Stimulated activated naive CD8-positive, alpha-beta T cell treated with anti-CD3 and anti-CD28 coated beads, Interleukin-15, Interleukin-2, amounts not matched to agents 100 ng/mL and 50 ng/mL, for 24 hours (primary cell): ENCODE data around the gene BAK1.
A peak's percentile ranks its signal among the peaks of the same experiment; 100 is the strongest.

Experiments used
- H3K27ac Mint-ChIP-seq: one replicate; pipeline ENCODE4 v1.8.0; 2021; ENCODE audit warnings: mild to moderate bottlenecking, mixed read lengths
- H3K27me3 Mint-ChIP-seq: one replicate; pipeline ENCODE4 v1.8.0; 2021; ENCODE audit warnings: mixed read lengths
- H3K36me3 Mint-ChIP-seq: one replicate; pipeline ENCODE4 v1.8.0; 2021; ENCODE audit warnings: low read depth, mixed read lengths
- H3K4me1 Mint-ChIP-seq: one replicate; pipeline ENCODE4 v1.8.0; 2021; ENCODE audit warnings: low read depth, mixed read lengths
- H3K4me3 Mint-ChIP-seq: one replicate; pipeline ENCODE4 v1.8.0; 2021; ENCODE audit warnings: mild to moderate bottlenecking, mixed read lengths
- H3K9me3 Mint-ChIP-seq: one replicate; pipeline ENCODE4 v1.8.0; 2021; ENCODE audit warnings: mixed read lengths

BAK1 gene

DNA sequence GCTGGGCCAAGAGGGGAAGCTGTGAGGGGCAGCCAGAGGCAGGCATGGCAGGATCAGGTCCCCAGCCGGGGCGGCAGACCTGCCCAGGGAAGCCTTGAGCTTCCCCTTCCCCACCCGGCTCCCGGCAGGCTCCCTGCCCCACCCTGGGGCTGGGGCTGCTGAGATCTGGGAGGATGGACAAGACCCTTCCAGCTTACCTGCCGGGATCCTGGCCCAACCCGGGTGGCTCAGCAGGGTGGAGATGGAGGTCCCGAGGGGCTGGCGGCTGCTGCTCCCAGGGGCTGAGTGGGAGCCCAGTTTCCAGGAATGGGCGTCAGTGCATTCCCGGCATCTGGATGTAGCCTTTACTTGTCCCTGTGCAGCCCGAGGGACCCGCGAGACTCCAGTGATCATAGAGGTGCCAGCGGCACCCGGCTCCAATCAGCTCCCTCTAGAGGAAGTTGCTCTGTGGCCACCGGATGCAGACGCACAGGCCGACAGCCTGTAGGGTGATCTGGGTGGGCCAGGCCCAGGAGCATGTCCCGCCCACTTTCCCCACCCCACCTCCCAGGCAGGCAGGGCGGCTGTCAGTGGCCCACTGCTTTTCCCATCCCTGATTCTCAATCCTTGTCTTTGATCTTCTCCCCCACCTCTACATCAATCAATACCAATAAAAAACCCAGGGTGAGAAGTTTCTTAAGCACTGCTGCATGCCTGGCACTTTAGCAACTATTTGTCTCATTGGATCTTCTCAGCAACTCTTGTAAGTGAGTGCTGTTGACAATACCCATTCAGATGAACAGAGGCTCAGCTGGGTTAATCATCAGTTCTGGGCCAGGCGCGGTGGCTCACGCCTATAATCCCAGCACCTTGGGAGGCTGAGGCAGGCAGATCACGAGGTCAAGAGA is at the start of gene BAK1:
Gene BAK1 (minus strand): TSS at position 449 of the 887 bp plus-strand sequence. CDS start 2,672 bp downstream, outside the sequence.
- Mint-ChIP-seq H3K36me3 (peaks cover 25% of the 10 kb centered on the region), H3K9me3 (no peaks in the 10 kb centered on the region), H3K27me3 (no peaks in the 10 kb centered on the region), H3K4me3 (peak within 1 kb of the TSS; percentile 87), H3K27ac (peak within 1 kb of the TSS; percentile 91), H3K4me1 (peaks cover 29% of the 10 kb centered on the region)

DNA sequence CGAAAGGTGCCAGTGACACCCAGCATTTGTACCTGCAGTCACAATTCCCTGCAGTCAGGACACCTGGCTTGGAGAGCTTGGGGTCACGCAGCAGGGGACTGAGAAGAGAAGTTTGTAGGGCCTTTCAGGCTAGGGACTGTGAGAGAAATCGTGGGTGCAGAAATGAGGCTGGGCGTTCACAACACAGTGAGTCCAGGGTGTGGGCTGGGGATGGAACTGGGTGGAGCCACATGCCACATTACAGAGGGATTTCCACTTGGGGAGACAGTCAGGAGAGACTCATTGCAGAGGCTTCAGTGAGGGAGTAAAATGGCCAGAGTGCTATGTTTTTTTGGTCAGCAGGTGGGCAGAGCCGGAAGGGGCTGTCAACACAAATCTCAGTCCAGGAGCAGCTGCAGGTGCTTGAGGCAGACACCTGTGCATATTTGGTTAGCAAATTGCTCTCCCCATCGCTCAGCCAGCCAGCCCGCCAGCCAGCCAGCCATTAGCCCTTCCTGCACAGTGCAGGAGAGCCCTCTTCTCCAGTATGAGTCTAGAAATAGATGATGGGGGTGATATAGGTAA is 48.4 kb upstream of the BAK1 start:
- peaks cover 37% of the 10 kb centered on the region for H3K4me1 Mint-ChIP-seq
- peaks cover 21% of the 10 kb centered on the region for H3K36me3 Mint-ChIP-seq
- H3K9me3 Mint-ChIP-seq, result no peaks in the 10 kb centered on the region
- H3K4me3 Mint-ChIP-seq, result no peak overlapping the region
- H3K27me3 Mint-ChIP-seq, result no peaks in the 10 kb centered on the region
- H3K27ac Mint-ChIP-seq, result no peak overlapping the region

DNA sequence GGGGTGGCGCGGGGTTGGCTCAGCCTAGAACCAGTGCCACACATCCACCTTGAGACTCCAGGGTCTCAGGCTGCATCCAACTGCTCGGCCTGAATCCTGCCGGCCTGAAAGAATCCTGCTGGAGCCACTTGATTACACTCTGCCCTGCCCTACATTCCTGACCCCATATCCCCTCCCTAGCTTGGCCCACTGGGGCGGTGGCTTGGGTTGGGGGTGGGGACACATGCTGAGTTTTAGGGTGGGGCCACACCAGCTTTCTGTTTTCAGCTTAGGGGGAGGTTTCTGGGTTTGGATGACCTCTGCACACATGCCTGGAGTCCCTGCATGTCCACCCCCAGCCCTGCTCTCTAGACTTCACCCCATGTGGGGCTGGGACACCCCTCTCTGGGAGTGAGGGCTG is 47.8 kb upstream of the BAK1 start:
- Mint-ChIP-seq H3K27me3 (no peaks in the 10 kb centered on the region), H3K4me1 (peaks cover 39% of the 10 kb centered on the region), H3K36me3 (peaks cover 24% of the 10 kb centered on the region), H3K4me3 (no peak overlapping the region), H3K9me3 (no peaks in the 10 kb centered on the region), H3K27ac (no peak overlapping the region)

DNA sequence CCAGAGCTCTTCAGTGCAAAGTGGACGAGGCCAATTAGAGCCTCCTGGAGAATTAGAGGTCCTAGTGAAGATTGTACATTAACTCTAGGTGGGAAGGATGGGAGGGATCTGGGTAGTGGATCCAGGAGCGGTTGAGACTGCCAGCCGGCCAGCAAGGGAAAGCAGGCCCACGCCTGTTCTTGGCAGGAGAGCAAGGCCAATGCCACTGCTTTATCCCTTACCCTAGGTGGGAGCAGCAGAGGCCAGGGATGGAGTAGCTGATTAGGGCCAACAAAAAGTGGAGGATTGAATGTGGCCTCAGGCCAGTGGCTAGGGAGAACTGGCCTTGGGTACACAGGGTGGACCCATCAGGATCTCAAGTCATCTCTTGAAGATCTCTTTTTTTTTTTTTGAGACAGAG is 44.8 kb upstream of the BAK1 start:
- H3K4me1 Mint-ChIP-seq, result peaks cover 46% of the 10 kb centered on the region
- no peak overlapping the region for H3K4me3 Mint-ChIP-seq
- H3K36me3 Mint-ChIP-seq, result peaks cover 10% of the 10 kb centered on the region
- H3K27ac Mint-ChIP-seq, result peak overlapping the region; percentile 1
- H3K9me3 Mint-ChIP-seq, result no peaks in the 10 kb centered on the region
- H3K27me3 Mint-ChIP-seq, result no peaks in the 10 kb centered on the region

DNA sequence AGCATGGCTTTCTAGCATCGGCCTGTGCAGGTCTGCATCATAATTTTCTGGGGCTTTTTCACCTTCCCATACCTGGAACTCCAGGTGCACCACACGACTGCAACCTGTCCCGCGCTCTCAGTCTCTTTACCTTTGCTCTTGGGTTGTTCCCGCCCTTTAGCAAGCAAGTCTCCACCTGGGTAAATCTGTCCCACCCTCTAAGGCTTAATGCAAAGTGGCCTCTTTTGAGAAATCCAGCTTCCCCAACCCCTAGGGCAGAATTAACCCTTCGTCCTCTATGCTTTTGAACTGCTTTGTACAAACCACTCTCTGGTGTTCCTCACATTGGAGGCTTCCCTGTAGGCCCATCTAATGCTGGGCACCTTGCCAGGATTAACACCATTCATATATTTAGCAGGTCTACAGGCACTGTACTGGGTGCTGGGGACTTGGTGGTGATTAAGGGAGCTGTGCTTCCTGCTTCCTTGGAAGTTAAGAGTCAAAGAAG is 43.9 kb upstream of the BAK1 start:
- H3K4me1 Mint-ChIP-seq, result peaks cover 54% of the 10 kb centered on the region
- peak overlapping the region; percentile 87 for H3K4me3 Mint-ChIP-seq
- H3K36me3 Mint-ChIP-seq, result peaks cover 10% of the 10 kb centered on the region

DNA sequence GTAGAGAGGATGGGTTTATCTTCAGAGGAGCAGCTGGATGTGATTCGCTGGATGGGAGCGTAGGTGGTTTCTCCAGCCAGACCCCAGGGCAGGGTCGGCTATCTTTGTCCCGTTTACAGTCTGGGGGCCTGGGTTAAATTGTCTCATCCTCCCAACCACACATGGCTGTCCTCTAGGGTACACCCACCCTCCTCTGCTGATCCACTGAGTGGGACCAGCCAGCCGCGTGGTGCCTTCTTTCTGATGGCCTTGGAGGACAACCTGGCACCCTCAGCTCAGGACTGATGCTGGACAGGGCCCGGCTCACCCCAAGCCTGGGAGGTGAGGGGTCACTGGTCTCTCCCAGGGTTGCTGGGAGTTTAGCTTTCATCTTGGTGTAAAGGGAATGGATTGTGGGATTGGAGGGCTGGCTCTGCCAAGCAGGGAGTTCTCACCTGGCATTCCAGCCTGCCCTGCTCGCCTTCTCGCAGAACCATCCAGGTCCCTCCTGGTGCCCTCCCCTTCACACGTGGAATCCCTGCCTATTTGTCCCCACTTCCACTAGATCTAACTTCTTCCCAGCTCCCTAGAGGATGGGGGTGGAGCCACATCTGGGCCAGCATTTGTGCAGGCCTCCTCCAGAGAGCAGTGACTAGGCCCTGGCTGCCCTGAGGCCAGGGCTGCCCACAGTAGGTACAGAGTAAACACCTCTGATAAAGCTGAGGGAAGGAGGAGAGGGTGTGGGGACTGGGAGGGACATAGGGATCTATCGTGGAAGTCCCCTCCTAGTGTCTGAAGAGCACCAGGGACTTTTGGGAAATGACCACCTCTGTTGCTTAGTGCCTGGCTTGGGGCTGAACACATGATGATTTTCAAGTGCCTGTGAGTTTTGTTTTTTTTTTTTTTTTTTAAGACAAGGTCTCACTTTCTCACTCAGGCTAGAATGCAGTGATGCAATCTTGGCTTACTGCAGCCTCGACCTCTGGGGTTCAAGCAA is 42.7 kb upstream of the BAK1 start:
- Mint-ChIP-seq H3K4me1 (peaks cover 54% of the 10 kb centered on the region), H3K27me3 (no peaks in the 10 kb centered on the region), H3K4me3 (peak overlapping the region; percentile 87), H3K36me3 (peaks cover 10% of the 10 kb centered on the region), H3K27ac (peak overlapping the region; percentile 77), H3K9me3 (no peaks in the 10 kb centered on the region)

More for the DNA sequence above, 43.9 kb upstream of the BAK1 start:
- H3K9me3 Mint-ChIP-seq, result no peaks in the 10 kb centered on the region
- H3K27me3 Mint-ChIP-seq, result no peaks in the 10 kb centered on the region
- H3K27ac Mint-ChIP-seq, result no peak overlapping the region

DNA sequence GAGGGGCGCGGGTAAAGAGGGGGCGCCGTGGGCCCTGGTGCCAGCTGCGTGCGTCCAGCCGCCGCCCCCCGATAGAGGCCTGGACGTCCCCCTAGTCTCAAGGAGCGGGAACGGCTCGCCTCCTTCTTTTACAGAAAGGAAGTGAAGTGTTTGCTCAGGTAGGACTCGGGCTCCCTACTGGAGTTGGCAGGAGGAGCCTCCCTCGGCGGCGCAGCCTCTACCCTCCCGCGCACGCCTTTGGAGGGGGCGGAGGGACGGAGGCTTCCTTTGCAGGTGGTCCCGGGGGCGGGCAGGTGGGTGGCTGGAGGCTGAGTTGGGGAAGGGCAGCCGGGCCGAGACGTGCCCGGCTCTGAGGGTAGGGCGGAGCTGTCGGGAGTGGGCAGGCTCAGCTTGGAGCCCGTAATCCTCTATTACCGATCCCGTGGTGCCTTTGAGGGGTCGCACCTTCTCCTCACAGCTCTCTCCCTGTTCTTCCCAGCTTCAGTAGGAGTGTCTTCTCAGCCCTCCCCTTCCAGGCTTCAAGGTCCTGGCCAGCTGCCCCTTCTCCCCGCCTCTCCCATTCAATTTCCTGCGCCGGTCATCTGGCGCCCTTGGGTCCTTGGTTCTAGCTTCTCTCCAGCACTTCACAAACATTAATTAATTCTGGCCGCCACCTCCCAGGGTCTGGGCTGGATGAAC is 41.8 kb upstream of the BAK1 start:
- Mint-ChIP-seq H3K27me3 (no peaks in the 10 kb centered on the region), H3K36me3 (peaks cover 10% of the 10 kb centered on the region), H3K4me3 (peak overlapping the region; percentile 87), H3K27ac (peak overlapping the region; percentile 77), H3K9me3 (no peaks in the 10 kb centered on the region), H3K4me1 (peaks cover 51% of the 10 kb centered on the region)

DNA sequence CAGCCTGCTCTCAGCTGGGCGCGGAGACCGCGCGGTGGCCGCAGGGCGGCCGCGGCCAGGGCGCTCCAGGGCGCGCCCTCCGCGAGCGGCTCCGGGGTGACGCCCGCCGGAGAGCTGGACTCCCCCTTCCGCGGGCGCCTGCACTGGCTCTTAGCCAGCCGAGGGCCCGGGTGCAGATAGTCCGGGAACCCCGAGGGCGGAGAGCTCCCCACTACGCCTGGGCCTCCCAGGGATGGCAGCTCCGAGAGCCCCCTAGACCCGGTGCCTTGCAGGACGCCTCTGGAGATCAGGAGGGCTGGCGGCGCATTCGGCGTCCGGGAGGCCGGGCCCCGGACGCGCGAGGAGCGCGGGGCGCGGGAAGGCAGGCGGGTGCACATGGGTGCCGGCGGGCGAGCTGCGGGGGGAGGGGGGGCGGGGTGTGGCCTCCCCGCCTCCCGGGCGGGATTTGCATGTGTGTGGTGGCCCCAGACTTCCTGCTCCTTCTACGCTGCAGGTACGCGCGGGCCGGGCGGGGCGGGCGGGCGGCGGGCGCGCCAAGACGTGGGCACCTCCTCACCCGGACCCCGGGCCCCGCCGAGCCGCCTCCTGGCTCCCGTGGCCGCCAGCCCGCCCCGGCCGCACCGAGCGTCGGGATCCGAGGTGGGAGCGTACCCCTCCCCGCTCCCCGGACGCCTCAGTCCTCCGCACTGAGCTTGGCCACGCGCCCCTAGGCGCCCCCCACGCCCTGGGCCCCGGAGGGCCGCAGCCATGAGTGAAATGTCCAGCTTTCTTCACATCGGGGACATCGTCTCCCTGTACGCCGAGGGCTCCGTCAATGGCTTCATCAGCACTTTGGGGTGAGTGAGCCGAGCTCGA is 41.0 kb upstream of the BAK1 start, which contains the start of gene ITPR3:
Gene ITPR3 (plus strand): TSS at position 467 of the 855 bp plus-strand sequence. CDS start 281 bp downstream, at position 748.
- Mint-ChIP-seq H3K27me3 (no peaks in the 10 kb centered on the region), H3K9me3 (no peaks in the 10 kb centered on the region), H3K36me3 (peaks cover 10% of the 10 kb centered on the region), H3K27ac (peak within 1 kb of the TSS; percentile 85), H3K4me3 (peak within 1 kb of the TSS; percentile 88), H3K4me1 (peaks cover 49% of the 10 kb centered on the region)

DNA sequence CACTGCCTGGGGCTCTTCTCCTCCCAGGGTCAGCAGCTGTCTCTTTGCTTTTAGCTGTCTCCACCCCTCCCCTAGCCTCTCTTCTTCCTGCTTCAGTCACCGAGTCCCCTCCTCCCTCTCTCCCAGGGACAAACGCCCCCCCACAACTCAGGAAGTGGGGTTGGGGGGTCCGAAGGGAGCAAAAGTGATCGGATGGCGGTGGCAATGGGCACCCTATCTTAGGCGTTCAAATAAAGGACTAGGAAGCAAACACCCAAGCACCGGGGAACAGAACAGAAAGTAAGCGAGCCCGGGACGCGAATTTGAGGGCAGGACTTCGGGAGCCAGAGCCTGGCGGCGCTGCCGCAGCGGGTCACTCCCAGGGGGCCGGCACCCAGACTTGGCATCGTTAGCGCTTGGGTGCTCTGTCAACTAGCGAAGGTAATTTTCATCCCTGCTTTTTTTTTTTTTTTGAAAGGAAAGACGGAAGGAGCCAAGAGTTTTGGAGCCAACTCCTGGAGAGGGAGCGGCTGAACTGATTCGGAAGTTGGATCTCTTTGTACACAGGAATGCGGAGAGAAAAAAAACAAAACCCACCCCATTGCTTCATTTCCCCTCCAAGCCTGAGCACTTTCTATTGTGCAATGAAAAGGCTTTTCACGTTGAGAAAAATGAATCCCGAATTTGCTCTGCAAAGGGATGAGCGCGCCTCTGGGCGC is 40.2 kb upstream of the BAK1 start:
- Mint-ChIP-seq H3K4me3 (peak overlapping the region; percentile 88), H3K4me1 (peaks cover 49% of the 10 kb centered on the region), H3K9me3 (no peaks in the 10 kb centered on the region), H3K27ac (peak overlapping the region; percentile 85), H3K27me3 (no peaks in the 10 kb centered on the region), H3K36me3 (peaks cover 10% of the 10 kb centered on the region)

DNA sequence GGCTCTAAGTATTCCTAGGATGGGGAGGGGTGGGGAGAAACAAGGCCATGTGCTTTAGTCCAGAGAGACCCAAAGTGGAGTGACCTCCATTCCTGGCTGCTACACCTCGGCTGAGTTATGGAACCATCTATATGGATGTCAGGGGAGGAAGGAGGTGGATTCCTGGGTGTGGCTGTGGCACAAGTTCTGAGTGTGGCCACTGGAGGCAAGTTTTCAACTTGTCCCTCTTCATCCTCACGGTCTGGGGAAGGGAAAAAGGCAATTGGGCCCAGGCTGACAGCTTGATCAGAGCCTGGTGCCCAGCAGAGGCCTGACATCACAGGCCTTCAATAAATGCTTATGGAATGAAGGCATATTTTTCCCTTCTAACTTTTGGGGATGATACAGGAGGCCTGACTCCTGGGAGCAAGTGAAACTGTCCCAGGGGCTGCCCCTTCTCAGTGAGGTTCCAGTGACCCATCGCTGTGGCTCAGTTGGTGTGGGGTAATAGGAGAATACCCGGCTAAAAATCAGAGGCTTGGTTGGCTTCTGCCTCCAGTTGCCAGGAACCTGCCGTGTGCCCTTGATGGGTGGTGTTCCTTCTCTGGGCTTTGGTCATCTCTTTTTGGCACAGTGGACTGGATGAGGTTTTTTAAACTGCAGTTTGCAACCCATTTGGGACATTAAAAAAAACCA is 39.2 kb upstream of the BAK1 start:
- H3K27ac Mint-ChIP-seq, result peak overlapping the region; percentile 70
- no peaks in the 10 kb centered on the region for H3K9me3 Mint-ChIP-seq
- no peaks in the 10 kb centered on the region for H3K27me3 Mint-ChIP-seq
- H3K36me3 Mint-ChIP-seq, result peaks cover 10% of the 10 kb centered on the region
- peak overlapping the region; percentile 88 for H3K4me3 Mint-ChIP-seq
- H3K4me1 Mint-ChIP-seq, result peaks cover 43% of the 10 kb centered on the region

DNA sequence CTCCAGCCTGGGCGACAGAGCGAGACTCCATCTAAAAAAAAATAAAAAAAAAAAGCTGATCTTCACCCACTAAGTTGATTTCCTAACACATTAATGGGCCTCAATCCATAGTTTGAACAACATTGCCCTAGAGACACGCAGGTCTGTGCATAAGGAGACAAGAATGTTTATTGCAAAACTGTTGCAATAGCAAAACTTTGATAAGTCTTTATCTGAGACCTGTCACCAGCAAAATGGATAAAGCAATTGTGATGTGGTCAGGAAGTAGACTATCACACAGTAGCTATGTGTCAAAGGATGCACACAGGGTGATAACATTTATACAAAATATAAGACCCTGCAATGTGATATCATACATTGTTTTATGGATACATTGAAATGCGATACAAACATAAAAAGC is 36.8 kb upstream of the BAK1 start:
- Mint-ChIP-seq H3K27me3 (no peaks in the 10 kb centered on the region), H3K9me3 (no peaks in the 10 kb centered on the region), H3K36me3 (no peaks in the 10 kb centered on the region), H3K4me1 (peaks cover 20% of the 10 kb centered on the region), H3K27ac (no peak overlapping the region), H3K4me3 (no peak overlapping the region)

DNA sequence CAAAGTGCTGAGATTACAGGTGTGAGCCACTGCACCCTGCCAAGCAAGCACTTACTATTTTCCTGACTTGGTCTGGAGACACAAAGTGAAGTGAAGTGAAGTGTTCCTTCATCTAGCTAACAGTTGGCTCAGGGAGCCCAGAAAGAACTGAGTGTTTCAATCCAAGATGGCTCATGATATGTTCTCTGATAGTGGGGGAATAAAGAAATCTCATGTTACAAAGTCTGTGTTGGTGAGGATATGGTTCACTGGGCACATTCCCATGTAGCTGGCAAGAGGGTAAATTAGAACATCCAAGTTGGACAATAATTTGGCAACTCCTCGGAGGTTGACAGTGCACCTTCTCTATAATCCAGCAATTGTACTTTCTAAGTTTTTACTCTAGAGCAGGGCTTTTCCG is 36.0 kb upstream of the BAK1 start:
- no peaks in the 10 kb centered on the region for H3K27me3 Mint-ChIP-seq
- H3K9me3 Mint-ChIP-seq, result no peaks in the 10 kb centered on the region
- H3K4me3 Mint-ChIP-seq, result no peak overlapping the region
- peaks cover 19% of the 10 kb centered on the region for H3K4me1 Mint-ChIP-seq
- H3K27ac Mint-ChIP-seq, result no peak overlapping the region
- H3K36me3 Mint-ChIP-seq, result no peaks in the 10 kb centered on the region
